GM12878 (cell line): ENCODE results near the gene LGI4.

Source experiments
- CBX3 ChIP-seq: fragments of 200-600 bp; sonication (generic); IDR thresholded peaks from 2 replicates; pipeline ENCODE4 v1.6.1; 2016; ENCODE audit warnings: low read depth, borderline replicate concordance
- CTCF ChIP-seq, 3 experiments: IDR thresholded peaks in 2 of 3; conservative IDR thresholded peaks in 1 of 3; 2 replicates each; pipeline ENCODE4 v1.5.1; 2011; ENCODE audit warnings: low read depth in 3 of 3, low read length in 3 of 3, mild to moderate bottlenecking in 3 of 3, control low read depth in 2 of 3, moderate library complexity in 2 of 3, inconsistent platforms in 1 of 3, mixed read lengths in 1 of 3; ENCODE audit not compliant: control insufficient read depth in 2 of 3, insufficient read depth in 1 of 3; ENCODE audit errors: extremely low read depth in 1 of 3
- EZH2 ChIP-seq: IDR thresholded peaks from 2 replicates; pipeline ENCODE4 v1.6.1; 2012; ENCODE audit warnings: low read depth, mild to moderate bottlenecking, control low read depth, inconsistent platforms, low read length, borderline replicate concordance; ENCODE audit not compliant: control insufficient read depth
- RFX5 ChIP-seq: IDR thresholded peaks from 2 replicates; pipeline ENCODE4 v1.6.1; 2011; ENCODE audit warnings: low read depth, low read length, improper control_type of control experiment

GRCh38 chr19:35140207-35140961 lies 5.5 kb upstream of the LGI4 start:
- no peak for TF ChIP-seq CBX3
- TF ChIP-seq RFX5: no peak
- no peak for TF ChIP-seq EZH2
- no peak for TF ChIP-seq CTCF (IDR thresholded peaks at IDR 0.05 in 2 of 3, conservative IDR thresholded peaks at IDR 0.05 in 1 of 3; ENCODE audit: control insufficient read depth in 2 of 3, extremely low read depth in 1 of 3, insufficient read depth in 1 of 3, low read depth in 3 of 3, low read length in 3 of 3)
